Heart right ventricle (tissue), 16 donors: ENCODE data around the gene EMC9. TPM values are rescaled to one million over a fixed set of nuclear protein-coding genes. Genes with fewer than 3 reads are reported as not detected.

Experiments used
- ATAC-seq, 8 donors: fragments of 200-7000 bp; cut with Tn5 transposase; one replicate each; pipeline ENCODE4 v1.9.1; 2020; ENCODE audit warnings: mild to moderate bottlenecking in 8 of 8, moderate library complexity in 8 of 8, moderate number of reproducible peaks in 1 of 8
- DNase-seq, 2 donors: peaks; one replicate each; pipeline ENCODE4 v3.0.0-alpha.2; 2020
- H3K27ac ChIP-seq, 10 donors: fragments of 200-600 bp; sonication (generic) in 2 of 10; one replicate each; pipeline versions ENCODE4 v1.5.0 to v1.8.0; 2020 to 2022; ENCODE audit warnings: mild to moderate bottlenecking in 3 of 10
- H3K27me3 ChIP-seq, 7 donors: fragments of 200-600 bp; one replicate each; pipeline ENCODE4 v1.8.0; 2021 to 2022; ENCODE audit warnings: mild to moderate bottlenecking in 2 of 7
- H3K36me3 ChIP-seq, 9 donors: fragments of 200-600 bp; sonication (generic) in 1 of 9; one replicate each; pipeline versions ENCODE4 v1.5.0 to v1.8.0; 2020 to 2022; ENCODE audit warnings: mild to moderate bottlenecking in 2 of 9
- H3K4me1 ChIP-seq, 9 donors: fragments of 200-600 bp; sonication (generic) in 1 of 9; one replicate each; pipeline versions ENCODE4 v1.5.0 to v1.8.0; 2020 to 2022; ENCODE audit warnings: mild to moderate bottlenecking in 4 of 9
- H3K4me3 ChIP-seq, 10 donors: fragments of 200-600 bp; sonication (generic) in 2 of 10; one replicate each; pipeline versions ENCODE4 v1.5.0 to v1.8.0; 2020 to 2022; ENCODE audit warnings: mild to moderate bottlenecking in 7 of 10, moderate library complexity in 2 of 10
- H3K9me3 ChIP-seq, 11 donors: fragments of 200-600 bp in 10 of 11; sonication (generic) in 2 of 11; one replicate each; pipeline versions ENCODE4 v1.5.0 to v1.8.0; 2013 to 2022; ENCODE audit warnings: mild to moderate bottlenecking in 2 of 11, control low read depth in 1 of 11, moderate library complexity in 1 of 11
- WGBS, 2 donors: extraction: QIAGEN DNeasy Blood & Tissue Kit; methylation state at CpG; one replicate each; pipeline ENCODE4 v1.1.7; 2013; ENCODE audit warnings: inconsistent platforms in 1 of 2; 5-methylcytosine and 5-hydroxymethylcytosine counted together
- intact Hi-C, 10 donors: fragments of 100-400 bp; cut with DNase I; formaldehyde crosslinking; loops; one replicate each; pipeline versions ENCODE4 v1.11.1 to v1.14.2; 2022
- polyA plus RNA-seq, 2 donors: library from polyadenylated mRNA; stranded (reverse); fragments of 200-250 nt; gene quantifications; one replicate each; pipeline ENCODE4 v1.2.3, GENCODE V29; 2013
- total RNA-seq, 10 donors: library from RNA; stranded (reverse); fragmentation: NEBNext Ultra II Directional in 3 of 10; extraction: Animal tissue kit (Norgen Biotek cat#: 25700) in 3 of 10; gene quantifications; one replicate each; pipeline versions ENCODE4 v1.2.1 to v1.2.4, GENCODE V29; 2021 to 2023
- TF ChIP-seq, protein P1 (sequence below), 9 donors: fragments of 200-600 bp; sonication (generic) in 2 of 9; IDR thresholded peaks; one replicate each; pipeline versions ENCODE4 v1.5.0 to v1.8.0; 2021 to 2022; ENCODE audit warnings: antibody characterized with exemption in 9 of 9, mild to moderate bottlenecking in 5 of 9, moderate library complexity in 1 of 9
- donor health status: Arrhythmogenic right ventricular cardiomyopathy.
- donor health status: ischemic (EF 13 %, LVEDD 7.1; RV severe dilation, severe dysfunction).
- donor health status: healthy with polysubstance abuse.
- donor health status: DM: no; HTN: yes; CAD: no.
- donor health status: DM: no; HTN: no; CAD: no.
- donor health status: ischemic (EF 25% LVEDD 6.9; RV normal size, moderate dysfunction).
- donor health status: ischemic (EF 25% LVEDD 5.7; RV mildly dilated, moderate dysfunction).
- donor health status: healthy.
- donor health status: DM: yes; HTN: yes; CAD: no.
- donor health status: Ischemic cardiomyopathy.
- donor health status: ischemic (EF 35%, LVEDD 5.7; RV mildly dilated, moderate dysfunction).
- donor health status: nonischemic (EF 11% LVEDD 7.7; RV severe dilation, severe dysfunction).
- donor health status: DM: yes; HTN: yes; CAD: no.
- donor health status: PGD.
- donor health status: ischemic (EF 29% LVEDD 5.4; RV normal size, mild dysfunction).
- donor health status: nonischemic (EF 23%, LVEDD 6.1; RV moderate dilation, normal function).

EMC9 gene
- total and polyA plus RNA-seq, 12 donors = 10.2 to 44.3 (median 14.4) TPM

DNA sequence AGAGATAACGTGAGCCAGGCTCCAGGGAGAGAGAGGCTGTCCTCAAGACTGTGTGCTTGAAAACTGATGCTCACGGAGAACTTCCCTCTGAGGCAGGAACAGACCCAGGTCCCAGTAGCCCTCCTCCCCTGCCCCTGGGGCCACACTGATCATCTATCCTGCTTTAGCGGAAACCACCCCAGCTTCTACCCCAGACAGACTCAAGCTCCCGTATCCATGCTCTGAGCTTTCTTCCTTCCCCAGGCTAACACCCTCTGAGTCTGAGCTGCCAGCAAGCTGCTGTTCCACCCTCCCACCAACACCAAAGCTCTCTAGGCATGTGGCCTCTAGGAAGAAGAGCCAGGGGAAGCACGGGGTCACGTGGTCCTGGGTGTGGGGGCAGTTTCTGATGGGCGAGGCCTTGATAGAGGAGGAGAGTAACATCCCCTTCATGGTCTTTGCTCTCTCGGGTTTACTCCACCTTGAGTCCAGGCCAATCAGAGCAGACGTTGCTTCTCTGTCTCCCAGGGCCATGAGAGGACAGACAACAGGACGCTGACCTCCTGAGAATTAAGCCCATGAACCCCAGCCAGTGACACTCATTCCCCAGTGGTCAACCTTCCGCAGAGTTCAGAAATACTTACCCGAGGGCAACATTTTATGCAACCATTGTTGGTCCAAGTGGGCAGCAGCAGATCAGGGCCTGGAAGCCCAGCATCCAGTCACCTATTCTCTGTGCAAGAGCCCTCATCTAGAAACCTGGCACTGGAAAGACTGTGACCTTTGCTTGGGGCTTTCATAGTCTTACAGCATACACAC, 45.9 kb downstream of the EMC9 start:
- Histone ChIP-seq H3K27ac (peak overlapping the region; percentile 74 to 95 (median 91)), H3K4me1 (peaks cover 3 to 36% (median 21%) of the 10 kb centered on the region in 9 donors), H3K27me3 (no peaks in the 10 kb centered on the region), H3K4me3 (peak overlapping the region in 9 of 10 donors; percentile 61 to 94 (median 87)), H3K36me3 (peaks cover 0 to 30% (median 0%) of the 10 kb centered on the region in 9 donors), H3K9me3 (no peaks in the 10 kb centered on the region)
- DNase-seq (no peak), ATAC-seq (peak in 6 of 8 donors; percentile 7 to 28 (median 11))
- TF ChIP-seq, protein P1, sequence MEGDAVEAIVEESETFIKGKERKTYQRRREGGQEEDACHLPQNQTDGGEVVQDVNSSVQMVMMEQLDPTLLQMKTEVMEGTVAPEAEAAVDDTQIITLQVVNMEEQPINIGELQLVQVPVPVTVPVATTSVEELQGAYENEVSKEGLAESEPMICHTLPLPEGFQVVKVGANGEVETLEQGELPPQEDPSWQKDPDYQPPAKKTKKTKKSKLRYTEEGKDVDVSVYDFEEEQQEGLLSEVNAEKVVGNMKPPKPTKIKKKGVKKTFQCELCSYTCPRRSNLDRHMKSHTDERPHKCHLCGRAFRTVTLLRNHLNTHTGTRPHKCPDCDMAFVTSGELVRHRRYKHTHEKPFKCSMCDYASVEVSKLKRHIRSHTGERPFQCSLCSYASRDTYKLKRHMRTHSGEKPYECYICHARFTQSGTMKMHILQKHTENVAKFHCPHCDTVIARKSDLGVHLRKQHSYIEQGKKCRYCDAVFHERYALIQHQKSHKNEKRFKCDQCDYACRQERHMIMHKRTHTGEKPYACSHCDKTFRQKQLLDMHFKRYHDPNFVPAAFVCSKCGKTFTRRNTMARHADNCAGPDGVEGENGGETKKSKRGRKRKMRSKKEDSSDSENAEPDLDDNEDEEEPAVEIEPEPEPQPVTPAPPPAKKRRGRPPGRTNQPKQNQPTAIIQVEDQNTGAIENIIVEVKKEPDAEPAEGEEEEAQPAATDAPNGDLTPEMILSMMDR (IDR thresholded peaks at IDR 0.05) = no peak
- 57 to 68% methylated on average over 12 of the region's 12 CpGs for WGBS, 2 donors
- intact Hi-C loops = loop anchor here in 1 of 10 donors (10.0 kb wide), 1 partner anchor 111 kb away; the partner anchor contains the start of gene DHRS4L2

DNA sequence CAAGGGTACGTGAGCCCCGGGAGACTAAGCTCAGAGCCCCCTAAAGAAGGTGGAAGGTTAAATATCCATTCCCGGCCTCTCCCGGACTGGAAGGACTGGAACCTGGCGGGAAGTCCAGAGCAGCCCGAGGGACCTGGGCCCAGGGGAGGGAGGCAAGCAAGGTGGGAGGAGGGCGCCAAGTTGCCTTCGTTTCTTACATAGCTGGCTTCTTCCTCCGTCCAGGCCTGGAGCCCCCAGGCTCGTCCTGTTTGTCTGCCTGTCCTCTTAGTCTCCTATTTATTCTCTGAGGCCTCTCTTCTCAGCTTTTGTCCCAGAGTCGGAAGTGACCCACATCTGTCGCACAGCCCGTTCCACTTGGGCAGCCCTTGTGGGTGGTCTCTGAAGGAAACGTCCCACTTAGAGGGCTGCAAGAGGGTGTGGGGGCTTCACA, 46.5 kb downstream of the EMC9 start:
- ATAC-seq (peak in 4 of 8 donors; percentile 1 to 6 (median 1)), DNase-seq (no peak)
- Histone ChIP-seq H3K4me1 (peaks cover 3 to 38% (median 21%) of the 10 kb centered on the region in 9 donors), H3K4me3 (peak overlapping the region; percentile 61 to 95 (median 87)), H3K36me3 (peaks cover 0 to 23% (median 0%) of the 10 kb centered on the region in 9 donors), H3K27me3 (no peaks in the 10 kb centered on the region), H3K27ac (peak overlapping the region; percentile 74 to 95 (median 91)), H3K9me3 (no peaks in the 10 kb centered on the region)
- TF ChIP-seq, protein P1 (IDR thresholded peaks at IDR 0.05) = no peak
- intact Hi-C loops = loop anchor here in 4 of 10 donors (5.0 to 10.0 kb wide), 3 partner anchors 38 to 110 kb away; partner anchors contain the start of gene DHRS4L2 (in 1 of the 4)
- 21 to 39% methylated on average over 14 of the region's 14 CpGs for WGBS, 2 donors

DNA sequence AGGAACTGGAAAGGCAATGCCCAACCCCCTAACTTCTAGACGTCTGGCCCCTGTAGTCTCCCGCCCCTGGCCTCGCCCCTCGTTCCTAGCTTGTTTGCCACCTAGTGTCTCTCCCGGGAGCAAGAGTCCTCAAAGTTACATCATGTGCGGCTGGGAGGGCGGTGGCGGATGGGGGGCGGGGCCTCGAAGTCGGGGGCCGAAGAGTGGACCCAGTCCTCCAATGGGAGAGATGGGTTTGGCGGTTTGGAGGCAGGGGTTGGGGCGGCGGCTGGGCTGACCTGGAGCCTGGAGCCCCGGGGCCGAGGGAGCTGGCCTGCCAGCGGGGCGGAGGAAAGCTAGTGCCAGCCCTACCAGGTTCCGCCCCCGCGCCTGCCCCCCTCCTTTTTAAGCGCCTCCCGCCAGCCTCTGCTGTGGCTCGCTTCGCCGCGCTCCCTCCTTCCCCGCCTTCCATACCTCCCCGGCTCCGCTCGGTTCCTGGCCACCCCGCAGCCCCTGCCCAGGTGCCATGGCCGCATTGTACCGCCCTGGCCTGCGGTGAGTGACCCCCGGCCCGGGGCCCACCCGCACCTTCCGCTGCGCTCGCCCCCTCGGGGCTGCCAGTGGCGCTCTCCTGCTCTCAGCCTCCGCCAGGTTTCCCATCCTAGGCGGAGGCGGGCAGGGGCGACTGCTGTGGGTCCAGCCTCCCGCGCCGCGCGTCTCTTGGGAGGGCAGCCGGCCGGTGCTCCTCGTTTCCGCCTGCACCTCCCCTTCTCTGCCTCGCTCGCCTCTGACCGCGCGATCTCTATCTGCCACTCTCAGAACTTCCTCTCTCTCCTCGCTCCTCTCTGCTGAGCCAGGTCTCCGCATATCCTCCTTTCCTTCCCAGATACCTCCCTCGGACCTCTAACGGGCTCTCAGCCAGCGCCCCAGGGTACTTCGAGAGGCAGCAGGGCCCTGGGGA, 47.2 kb downstream of the EMC9 start, which contains the start of gene PCK2:
Gene PCK2, plus strand, starts transcription at position 411 of the 940 bp plus-strand sequence. Its CDS starts 95 bp downstream, at position 506.
- ATAC-seq (peak; percentile 84 to 91 (median 88)), DNase-seq (peak; percentile 85 to 90)
- H3K36me3 ChIP-seq = peaks cover 0 to 17% (median 0%) of the 10 kb centered on the region in 9 donors
- intact Hi-C loops = loop anchor here in 5 of 10 donors (2.0 to 10.0 kb wide), 4 partner anchors 35 to 109 kb away; partner anchors contain the start of gene DHRS4L2 (in 1 of the 5)
- H3K4me1 ChIP-seq = peaks cover 3 to 38% (median 21%) of the 10 kb centered on the region in 9 donors
- H3K27ac ChIP-seq = peak within 1 kb of the TSS; percentile 74 to 95 (median 91)
- no peaks in the 10 kb centered on the region for H3K27me3 ChIP-seq
- TF ChIP-seq, protein P1 (IDR thresholded peaks at IDR 0.05) = peak in 2 of 9 donors; percentile 15 to 23
- H3K9me3 ChIP-seq = no peaks in the 10 kb centered on the region
- WGBS, 2 donors = 1% methylated on average over 58 to 68 of the region's 68 CpGs
- peak within 1 kb of the TSS; percentile 61 to 95 (median 87) for H3K4me3 ChIP-seq
